Measurements from ENCODE around the gene PLTP.

The PLTP gene

DNA sequence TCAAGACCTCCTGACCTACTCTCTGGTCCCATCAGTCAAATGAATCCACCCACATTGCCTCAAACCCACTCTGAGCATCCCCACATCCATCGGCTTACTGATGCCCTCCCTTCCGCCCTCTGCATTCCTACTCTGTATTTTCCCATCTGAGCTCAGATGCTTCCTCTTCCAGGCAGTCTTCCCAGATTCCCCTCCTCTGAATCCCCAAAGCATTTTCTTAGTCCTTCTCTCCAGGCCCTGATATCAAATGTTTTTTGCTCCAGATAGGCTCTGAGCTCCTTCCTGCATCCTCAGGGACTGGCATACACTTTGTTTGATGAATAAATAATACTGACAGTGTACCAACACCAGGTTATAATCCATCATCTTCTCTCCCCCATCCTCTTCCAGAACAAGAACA, 3.9 kb downstream of the PLTP start:
- no peaks in the 10 kb centered on the region for H3K79me2 ChIP-seq (ENCODE audit: insufficient read depth, low read length)
- H3K4me2 ChIP-seq (ENCODE audit: low read depth, low read length, poor library complexity, severe bottlenecking): no peak overlapping the region
- no peaks in the 10 kb centered on the region for H3K9me2 ChIP-seq (replicated peaks; ENCODE audit: insufficient read depth, low read length)
- H4K20me1 ChIP-seq (ENCODE audit: low read depth, low read length): no peaks in the 10 kb centered on the region
- no peaks in the 10 kb centered on the region for H3K36me3 ChIP-seq (ENCODE audit: low read length)
- H3K9ac ChIP-seq (ENCODE audit: low read length): no peak overlapping the region
- H2AFZ ChIP-seq (ENCODE audit: low read depth, low read length, severe bottlenecking): no peak overlapping the region
- no peak overlapping the region for H3K4me3 ChIP-seq (ENCODE audit: insufficient read depth, low read length, poor library complexity, severe bottlenecking)
- no peaks in the 10 kb centered on the region for H3K27me3 ChIP-seq (ENCODE audit: low read length)
- H3K27ac ChIP-seq (ENCODE audit: low read depth, low read length): no peak overlapping the region
- H3F3A ChIP-seq (ENCODE audit: insufficient read depth): no peaks in the 10 kb centered on the region
- no peaks in the 10 kb centered on the region for H3K9me3 ChIP-seq (ENCODE audit: insufficient read depth, low read length)
- no peak for TF ChIP-seq EZH2phosphoT487 (conservative IDR thresholded peaks at IDR 0.05; ENCODE audit: low read length)
- TF ChIP-seq, protein P1, sequence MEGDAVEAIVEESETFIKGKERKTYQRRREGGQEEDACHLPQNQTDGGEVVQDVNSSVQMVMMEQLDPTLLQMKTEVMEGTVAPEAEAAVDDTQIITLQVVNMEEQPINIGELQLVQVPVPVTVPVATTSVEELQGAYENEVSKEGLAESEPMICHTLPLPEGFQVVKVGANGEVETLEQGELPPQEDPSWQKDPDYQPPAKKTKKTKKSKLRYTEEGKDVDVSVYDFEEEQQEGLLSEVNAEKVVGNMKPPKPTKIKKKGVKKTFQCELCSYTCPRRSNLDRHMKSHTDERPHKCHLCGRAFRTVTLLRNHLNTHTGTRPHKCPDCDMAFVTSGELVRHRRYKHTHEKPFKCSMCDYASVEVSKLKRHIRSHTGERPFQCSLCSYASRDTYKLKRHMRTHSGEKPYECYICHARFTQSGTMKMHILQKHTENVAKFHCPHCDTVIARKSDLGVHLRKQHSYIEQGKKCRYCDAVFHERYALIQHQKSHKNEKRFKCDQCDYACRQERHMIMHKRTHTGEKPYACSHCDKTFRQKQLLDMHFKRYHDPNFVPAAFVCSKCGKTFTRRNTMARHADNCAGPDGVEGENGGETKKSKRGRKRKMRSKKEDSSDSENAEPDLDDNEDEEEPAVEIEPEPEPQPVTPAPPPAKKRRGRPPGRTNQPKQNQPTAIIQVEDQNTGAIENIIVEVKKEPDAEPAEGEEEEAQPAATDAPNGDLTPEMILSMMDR (IDR thresholded peaks at IDR 0.05; ENCODE audit: insufficient read depth, low read length, poor library complexity, severe bottlenecking): no peak

DNA sequence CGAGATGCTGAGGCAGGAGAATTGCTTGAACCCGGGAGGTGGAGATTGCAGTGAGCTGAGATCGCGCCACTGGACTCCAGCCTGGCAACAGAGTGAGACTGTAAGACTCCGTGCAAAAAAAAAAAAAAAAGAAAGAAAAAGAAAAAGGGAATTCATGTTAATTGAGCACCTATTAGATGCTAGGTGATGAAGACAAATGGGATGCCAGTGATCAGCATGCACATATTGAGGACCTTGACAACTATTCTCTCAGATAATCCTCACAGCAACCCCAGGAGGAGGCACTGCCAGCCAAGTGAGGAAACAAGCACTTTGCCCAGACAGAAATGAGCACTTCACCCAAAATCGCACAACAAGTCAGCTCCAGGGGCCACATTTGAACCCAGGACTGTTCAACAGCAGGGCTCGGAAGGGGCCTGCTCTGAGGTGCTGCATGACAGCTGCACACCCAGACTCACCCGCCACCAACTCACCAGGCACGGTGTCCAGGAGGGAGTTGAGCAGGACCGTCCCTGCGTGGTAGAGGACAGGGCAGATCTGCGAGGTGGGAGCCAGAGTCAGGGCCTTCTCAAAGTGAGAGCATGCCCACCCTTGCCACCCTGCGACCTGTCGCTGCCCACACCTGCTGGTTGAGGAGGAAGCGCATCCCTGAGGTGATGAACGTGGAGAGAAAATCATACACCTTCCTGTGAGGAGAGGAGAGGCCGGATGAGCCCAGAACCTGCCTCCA, 4.6 kb downstream of the PLTP start:
- Histone ChIP-seq H4K20me1 (ENCODE audit: low read depth, low read length) (no peaks in the 10 kb centered on the region), H3K79me2 (ENCODE audit: insufficient read depth, low read length) (no peaks in the 10 kb centered on the region), H3K27me3 (ENCODE audit: low read length) (no peaks in the 10 kb centered on the region), H3K9me2 (replicated peaks; ENCODE audit: insufficient read depth, low read length) (no peaks in the 10 kb centered on the region), H3K4me2 (ENCODE audit: low read depth, low read length, poor library complexity, severe bottlenecking) (no peak overlapping the region), H3K9ac (ENCODE audit: low read length) (no peak overlapping the region), H3F3A (ENCODE audit: insufficient read depth) (no peaks in the 10 kb centered on the region), H3K9me3 (ENCODE audit: insufficient read depth, low read length) (no peaks in the 10 kb centered on the region), H3K27ac (ENCODE audit: low read depth, low read length) (no peak overlapping the region), H3K4me3 (ENCODE audit: insufficient read depth, low read length, poor library complexity, severe bottlenecking) (no peak overlapping the region), H3K36me3 (ENCODE audit: low read length) (no peaks in the 10 kb centered on the region), H2AFZ (ENCODE audit: low read depth, low read length, severe bottlenecking) (no peak overlapping the region)
- TF ChIP-seq, protein P1 (IDR thresholded peaks at IDR 0.05; ENCODE audit: insufficient read depth, low read length, poor library complexity, severe bottlenecking): no peak
- TF ChIP-seq EZH2phosphoT487 (conservative IDR thresholded peaks at IDR 0.05; ENCODE audit: low read length): no peak

DNA sequence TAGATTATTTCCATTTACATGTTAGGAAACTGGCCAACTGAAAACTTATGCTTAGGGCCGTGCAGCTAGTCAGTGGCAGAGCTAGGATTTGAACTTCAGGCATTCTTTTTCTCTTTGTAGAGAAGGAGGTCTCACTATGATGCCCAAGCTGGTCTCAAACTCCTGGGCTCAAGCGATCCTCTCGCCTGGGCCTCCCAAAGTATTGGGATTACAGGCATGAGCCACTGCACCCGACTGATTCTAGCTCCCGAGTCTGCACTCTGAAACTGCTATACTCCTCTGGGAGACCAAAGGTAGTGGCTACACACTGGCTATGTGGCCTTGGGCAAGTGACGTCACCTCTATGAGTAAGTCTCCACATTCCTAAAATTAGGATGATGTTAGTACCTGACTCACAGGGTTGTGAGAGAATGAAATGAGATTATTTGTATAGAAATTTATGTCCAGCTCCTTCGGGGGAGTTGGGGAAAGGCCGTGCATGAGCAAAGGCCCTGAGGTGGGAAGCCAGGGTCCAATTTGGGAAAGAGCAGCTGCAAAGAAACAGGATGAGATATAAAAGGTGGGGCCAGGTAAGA, 6.4 kb downstream of the PLTP start:
- Histone ChIP-seq H3K4me2 (ENCODE audit: low read depth, low read length, poor library complexity, severe bottlenecking) (no peak overlapping the region), H2AFZ (ENCODE audit: low read depth, low read length, severe bottlenecking) (no peak overlapping the region)

More for the DNA sequence above, 6.4 kb downstream of the PLTP start:
- H3K79me2 ChIP-seq (ENCODE audit: insufficient read depth, low read length): no peaks in the 10 kb centered on the region
- H3K27ac ChIP-seq (ENCODE audit: low read depth, low read length): no peak overlapping the region
- H3K36me3 ChIP-seq (ENCODE audit: low read length): no peaks in the 10 kb centered on the region
- no peaks in the 10 kb centered on the region for H3F3A ChIP-seq (ENCODE audit: insufficient read depth)
- no peaks in the 10 kb centered on the region for H4K20me1 ChIP-seq (ENCODE audit: low read depth, low read length)
- no peaks in the 10 kb centered on the region for H3K9me3 ChIP-seq (ENCODE audit: insufficient read depth, low read length)
- TF ChIP-seq, protein P1 (IDR thresholded peaks at IDR 0.05; ENCODE audit: insufficient read depth, low read length, poor library complexity, severe bottlenecking): no peak
- TF ChIP-seq EZH2phosphoT487 (conservative IDR thresholded peaks at IDR 0.05; ENCODE audit: low read length): no peak
- H3K4me3 ChIP-seq (ENCODE audit: insufficient read depth, low read length, poor library complexity, severe bottlenecking): no peak overlapping the region
- no peaks in the 10 kb centered on the region for H3K27me3 ChIP-seq (ENCODE audit: low read length)
- no peaks in the 10 kb centered on the region for H3K9me2 ChIP-seq (replicated peaks; ENCODE audit: insufficient read depth, low read length)
- H3K9ac ChIP-seq (ENCODE audit: low read length): no peak overlapping the region

Measured in SU-DHL-6 (cell line).